NCI-H774 (cell line): ENCODE data around the gene NEU2.

Source experiments
- DNase-seq: peaks from one replicate; lab custom pipeline; 2025; lab: John Stamatoyannopoulos, UW

NEU2 gene

DNA sequence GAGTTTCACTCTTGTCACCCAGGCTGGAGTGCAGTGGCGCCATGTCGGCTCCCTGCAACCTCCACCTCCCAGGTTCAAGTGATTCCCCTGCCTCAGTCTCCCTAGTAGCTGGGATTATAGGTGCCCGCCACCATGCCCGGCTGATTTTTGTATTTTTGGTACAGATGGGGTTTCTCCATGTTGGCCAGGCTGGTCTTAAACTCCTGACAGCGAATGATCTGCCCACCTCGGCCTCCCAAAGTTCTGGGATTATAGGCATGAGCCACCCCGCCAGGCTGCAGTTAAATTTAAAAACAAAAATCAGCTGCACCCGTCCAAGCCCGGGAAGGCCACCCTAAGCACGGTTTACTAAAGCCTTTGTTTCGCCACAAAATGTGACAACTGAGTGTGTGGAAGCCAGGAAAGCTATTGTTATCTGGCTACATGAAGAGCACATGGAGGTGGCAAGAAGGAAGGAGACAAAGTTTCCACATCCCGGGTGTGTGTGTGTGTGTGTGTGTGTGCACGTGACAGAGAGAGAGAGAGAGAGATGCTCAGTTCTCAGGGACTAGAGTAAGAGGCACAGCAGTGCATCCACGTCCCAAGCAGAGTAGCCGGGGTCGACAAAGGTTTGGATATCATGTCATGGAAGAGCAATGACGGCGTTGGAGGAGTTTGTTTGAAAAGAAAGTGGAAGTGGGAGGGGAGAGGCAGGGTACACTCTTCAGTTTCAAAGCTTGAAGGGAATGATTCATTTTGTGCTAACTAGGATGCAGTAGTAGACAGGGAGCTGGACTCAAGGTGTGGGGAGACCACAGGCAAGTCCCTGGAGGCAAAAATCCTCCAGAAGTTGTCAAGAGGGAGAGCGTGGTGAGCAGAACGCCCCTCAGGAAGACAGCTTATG lies 47.7 kb downstream of the NEU2 start:
- no peak for DNase-seq

DNA sequence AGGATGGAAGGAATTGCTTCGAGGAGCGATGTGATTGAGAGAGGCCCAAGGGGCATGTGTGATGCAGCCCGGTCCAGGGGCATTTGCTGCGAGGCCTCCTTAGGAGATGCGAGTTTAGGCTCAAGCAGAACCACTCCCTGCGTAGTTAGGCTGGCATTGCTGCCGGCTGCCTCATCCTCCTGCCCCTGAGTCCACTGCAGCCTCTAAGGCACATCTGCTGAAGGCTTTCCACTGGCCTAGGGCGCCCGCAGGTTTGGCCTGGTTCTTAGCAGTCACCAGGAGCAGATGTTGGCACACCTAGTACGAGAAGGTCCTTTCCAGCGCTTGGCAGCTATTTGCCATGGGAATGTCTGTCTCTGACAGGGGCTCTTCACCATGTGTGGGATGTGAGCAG lies 48.4 kb downstream of the NEU2 start:
- no peak for DNase-seq

DNA sequence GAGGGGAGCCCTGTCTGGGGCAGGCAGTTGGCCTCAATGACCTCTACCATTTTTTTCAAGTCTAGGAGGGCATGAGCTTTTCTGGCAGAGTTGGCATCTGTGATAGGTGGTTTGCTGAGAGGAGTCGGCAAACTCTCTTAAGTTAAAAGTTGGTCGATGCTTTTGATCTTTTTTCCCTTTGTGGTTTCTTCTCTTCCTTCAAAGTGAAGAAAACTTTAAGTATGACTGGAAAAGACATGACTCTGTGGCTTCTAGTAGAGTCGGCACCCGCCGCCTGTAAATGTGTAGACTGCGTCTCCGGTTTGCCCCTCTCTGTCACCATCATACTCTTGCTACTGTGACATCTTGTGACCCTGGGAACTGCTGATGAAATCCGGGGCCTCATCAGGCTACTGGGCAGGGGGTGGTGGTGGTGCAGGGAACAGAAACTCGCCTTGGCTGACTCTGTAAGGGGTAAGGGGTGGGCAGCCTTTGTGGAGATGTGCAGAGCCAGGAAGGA lies 48.8 kb downstream of the NEU2 start:
- DNase-seq, result no peak

DNA sequence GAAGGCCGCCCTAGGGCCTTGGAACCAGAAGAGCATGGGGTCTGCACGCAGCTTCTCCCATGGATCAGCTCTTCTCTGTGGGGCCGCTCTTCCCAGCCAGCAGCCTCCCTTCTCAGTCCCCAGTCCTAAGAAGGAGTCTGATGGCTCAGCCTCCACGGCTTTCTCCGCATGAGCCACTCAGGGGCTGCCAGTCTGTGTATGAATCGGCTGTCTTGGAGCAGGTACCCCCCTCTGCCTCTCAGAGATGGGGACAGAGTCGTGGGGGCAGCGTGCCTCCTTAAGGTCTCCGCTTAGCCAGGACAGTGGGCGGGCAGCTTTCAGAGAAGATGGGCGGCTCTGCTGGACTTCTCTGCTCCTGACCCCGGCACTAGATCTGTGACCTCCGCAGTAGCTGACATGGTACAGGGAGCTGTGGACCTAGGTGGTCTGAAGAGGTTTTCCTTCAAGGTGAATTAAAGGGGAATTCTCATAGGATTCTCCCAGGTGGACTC lies 49.3 kb downstream of the NEU2 start:
- no peak for DNase-seq

DNA sequence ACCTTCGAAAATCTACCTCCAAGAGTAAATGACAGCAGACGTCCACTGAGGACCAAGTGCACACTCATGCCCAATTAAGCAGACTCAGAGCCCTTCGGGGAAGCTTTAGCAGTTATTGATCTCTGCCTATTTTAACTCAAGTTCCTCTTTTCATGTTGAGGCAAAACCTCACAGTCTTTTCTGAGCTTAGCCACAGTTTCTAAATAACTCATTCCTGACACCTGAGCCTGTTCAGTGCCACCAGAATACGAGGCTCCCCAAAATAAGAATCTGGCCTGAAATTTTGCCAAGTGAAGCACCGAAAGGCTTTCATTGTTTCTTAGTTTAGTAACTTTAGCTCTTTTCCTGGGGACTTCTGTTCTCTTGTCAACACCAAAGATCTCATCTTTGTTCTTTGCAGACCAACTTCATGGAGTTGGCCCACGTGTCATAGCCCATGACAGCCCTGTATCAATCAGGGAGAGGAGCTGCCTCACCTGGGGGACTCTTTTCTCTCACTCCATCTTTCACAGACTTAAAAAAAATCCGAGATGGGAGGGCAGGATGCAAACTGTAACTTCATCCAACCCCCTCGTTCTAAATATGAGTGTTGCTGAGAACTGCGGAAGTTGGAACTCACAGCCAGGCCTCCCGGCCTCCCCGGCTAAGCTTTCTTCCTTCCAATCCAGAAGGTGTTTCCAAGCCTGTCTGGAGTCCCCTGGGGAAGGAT lies 49.9 kb downstream of the NEU2 start:
- no peak for DNase-seq

DNA sequence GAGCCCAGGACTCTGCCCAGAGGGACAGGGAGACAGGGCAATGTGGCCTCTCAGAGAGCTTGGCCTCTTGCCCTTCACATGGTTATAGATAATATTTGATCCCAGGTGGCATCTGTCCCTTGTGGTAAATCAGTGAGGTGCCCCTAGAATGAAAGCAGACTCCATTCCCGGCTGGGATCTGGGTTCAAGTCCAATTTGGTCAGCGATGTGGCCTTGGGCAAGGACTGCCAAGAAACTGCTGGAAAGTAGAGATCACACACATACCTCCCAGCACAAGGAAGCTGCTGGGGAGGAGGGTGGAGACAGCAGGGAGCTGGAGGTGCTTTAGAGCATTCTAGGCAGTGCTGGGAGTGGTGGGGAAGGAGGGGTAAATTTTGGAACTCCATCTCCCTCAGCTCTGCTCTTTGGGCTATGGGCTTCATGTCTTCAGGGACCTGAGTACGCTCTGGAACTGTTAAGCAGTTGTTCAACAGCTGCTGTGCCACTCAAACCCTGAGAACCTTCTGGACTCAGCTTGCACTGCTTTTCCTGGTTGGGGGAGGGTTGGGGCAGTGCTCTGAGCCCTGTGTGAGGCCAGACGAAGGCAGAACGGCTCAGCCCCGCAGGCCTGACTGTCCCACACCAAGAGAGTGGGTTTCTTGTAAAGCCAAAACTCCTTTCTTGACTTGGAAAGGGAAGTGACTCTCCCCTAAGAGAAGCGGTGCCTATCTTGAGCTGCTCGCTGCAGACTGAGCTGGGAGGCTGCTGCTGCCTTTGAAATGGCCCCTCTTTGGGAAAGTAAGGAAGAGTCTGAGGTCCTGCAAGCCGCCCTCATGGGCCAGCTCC lies 50.7 kb downstream of the NEU2 start:
- no peak for DNase-seq

DNA sequence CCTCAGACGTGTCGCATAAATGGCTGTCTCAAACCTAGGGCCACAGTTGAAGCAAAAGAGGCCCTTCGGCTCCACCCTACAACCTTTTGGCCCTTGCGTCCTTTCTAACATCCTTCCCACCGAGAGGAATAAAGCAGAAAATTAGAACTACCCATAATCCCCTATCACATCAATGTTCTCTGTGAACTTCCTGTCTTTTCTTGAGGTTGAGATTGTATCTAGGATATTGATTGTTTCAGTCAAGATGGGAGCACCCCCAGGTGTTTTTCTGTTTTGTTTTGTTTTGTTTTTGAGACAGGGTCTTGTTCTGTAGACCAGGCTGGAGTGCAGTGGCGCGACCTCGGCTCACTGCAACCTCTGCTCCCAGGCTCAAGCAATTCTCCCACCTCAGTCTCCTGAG lies 51.3 kb downstream of the NEU2 start:
- DNase-seq, result no peak

DNA sequence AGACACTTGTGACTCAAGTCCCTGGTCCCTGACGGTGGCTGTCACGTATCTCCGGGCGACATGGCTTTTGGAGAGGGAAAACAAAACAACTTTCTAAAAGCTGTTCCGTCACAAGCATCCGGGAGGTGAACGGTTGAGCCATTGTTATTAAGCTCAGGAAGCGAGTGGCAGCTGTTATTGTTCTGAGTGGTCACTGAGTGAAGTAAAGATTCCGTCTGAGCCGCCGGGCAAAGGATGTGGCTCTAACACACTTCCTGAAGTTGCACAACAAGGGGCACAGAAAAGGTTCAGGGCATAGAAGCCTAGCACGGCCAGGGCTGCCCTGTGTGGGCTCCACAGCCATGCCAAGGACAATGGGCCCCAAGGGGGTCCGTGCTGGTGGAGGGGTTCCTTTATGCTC lies 52.0 kb downstream of the NEU2 start:
- no peak for DNase-seq
